ENCODE measurements around the gene SGMS1.

- TF ChIP-seq CTCF (IDR thresholded peaks at IDR 0.05) (no peak), POLR2A (IDR thresholded peaks at IDR 0.05) (no peak)
Observed at GRCh38 chr10:50309342-50309741, 314.4 kb downstream of the SGMS1 start.
